ENCODE results near the gene ABHD8.

GRCh38 chr19:17260842-17261325 is 42.3 kb downstream of the ABHD8 start:
- TF ChIP-seq POLR2A (IDR thresholded peaks at IDR 0.05; ENCODE audit: low read length) = no peak
- no peak for TF ChIP-seq GATA1 (IDR thresholded peaks at IDR 0.05; ENCODE audit: low read depth, low read length)
